H9 (cell line): ENCODE results near the gene DCAF5. TPM values are rescaled to one million over a fixed set of nuclear protein-coding genes. Genes with fewer than 3 reads are reported as not detected.

Experiments used
- DNase-seq: peaks from one replicate; pipeline ENCODE4 v3.0.0-alpha.2; 2017
- H2AFZ ChIP-seq: one replicate; pipeline ENCODE4 v1.6.1; 2013; ENCODE audit warnings: mild to moderate bottlenecking, low read length, control low read depth, moderate library complexity
- H2AK5ac ChIP-seq: 2 replicates; pipeline ENCODE4 v1.6.1; 2013; ENCODE audit warnings: low read length, control low read depth, mixed read lengths; ENCODE audit not compliant: insufficient read length
- H2BK120ac ChIP-seq: one replicate; pipeline ENCODE4 v1.6.1; 2013; ENCODE audit warnings: low read depth, mild to moderate bottlenecking, low read length, control low read depth, inconsistent platforms; ENCODE audit not compliant: poor library complexity, severe bottlenecking
- H2BK12ac ChIP-seq: 2 replicates; pipeline ENCODE4 v1.6.1; 2013; ENCODE audit warnings: low read length, control low read depth, mixed read lengths, low read depth; ENCODE audit not compliant: insufficient read length
- H2BK15ac ChIP-seq: 2 replicates; pipeline ENCODE4 v1.6.1; 2013; ENCODE audit warnings: low read depth, low read length, control low read depth
- H2BK20ac ChIP-seq: one replicate; pipeline ENCODE4 v1.6.1; 2013; ENCODE audit warnings: low read depth, mild to moderate bottlenecking, low read length, control low read depth, inconsistent platforms; ENCODE audit not compliant: poor library complexity, severe bottlenecking
- H2BK5ac ChIP-seq: 2 replicates; pipeline ENCODE4 v1.6.1; 2013; ENCODE audit warnings: low read length, control low read depth, mixed read lengths; ENCODE audit not compliant: insufficient read length
- H3K14ac ChIP-seq: 2 replicates; pipeline ENCODE4 v1.6.1; 2013; ENCODE audit warnings: low read length, control low read depth; ENCODE audit not compliant: insufficient read depth
- H3K18ac ChIP-seq: 2 replicates; pipeline ENCODE4 v1.6.1; 2013; ENCODE audit warnings: low read depth, mild to moderate bottlenecking, mixed read lengths, low read length, control low read depth; ENCODE audit not compliant: insufficient read length
- H3K23ac ChIP-seq: 2 replicates; pipeline ENCODE4 v1.6.1; 2013; ENCODE audit warnings: low read length, control low read depth, mixed read lengths, low read depth; ENCODE audit not compliant: insufficient read length
- H3K23me2 ChIP-seq: 2 replicates; pipeline ENCODE4 v1.6.1; 2013; ENCODE audit warnings: low read depth, mild to moderate bottlenecking, mixed read lengths, low read length, control low read depth; ENCODE audit not compliant: insufficient read length, poor library complexity, severe bottlenecking
- H3K27ac ChIP-seq: 2 replicates; pipeline ENCODE4 v1.5.1; 2013; ENCODE audit warnings: low read length, control low read depth, mixed read lengths, low read depth; ENCODE audit not compliant: insufficient read length
- H3K27me3 ChIP-seq: 2 replicates; pipeline ENCODE4 v1.6.1; 2013; ENCODE audit warnings: low read length, control low read depth, inconsistent platforms; ENCODE audit not compliant: insufficient read depth
- H3K4ac ChIP-seq: 2 replicates; pipeline ENCODE4 v1.6.1; 2013; ENCODE audit warnings: low read depth, mild to moderate bottlenecking, control low read depth, inconsistent platforms, low read length, moderate library complexity
- H3K4me1 ChIP-seq: 2 replicates; pipeline ENCODE4 v1.6.1; 2013; ENCODE audit warnings: low read length, control low read depth, inconsistent platforms; ENCODE audit not compliant: insufficient read depth
- H3K4me2 ChIP-seq: 2 replicates; pipeline ENCODE4 v1.6.1; 2013; ENCODE audit warnings: low read length, control low read depth, mixed read lengths; ENCODE audit not compliant: insufficient read length, insufficient read depth
- H3K56ac ChIP-seq: 2 replicates; pipeline ENCODE4 v1.6.1; 2013; ENCODE audit warnings: low read depth, mild to moderate bottlenecking, mixed read lengths, low read length, control low read depth; ENCODE audit not compliant: insufficient read length
- H3K79me1 ChIP-seq: 2 replicates; pipeline ENCODE4 v1.6.1; 2013; ENCODE audit warnings: low read depth, mild to moderate bottlenecking, moderate library complexity, low read length, control low read depth, inconsistent platforms; ENCODE audit not compliant: insufficient read depth, poor library complexity, severe bottlenecking
- H3K79me2 ChIP-seq: 2 replicates; pipeline ENCODE4 v1.6.1; 2013; ENCODE audit warnings: low read length, control low read depth, inconsistent platforms; ENCODE audit not compliant: insufficient read depth
- H3K9ac ChIP-seq: 2 replicates; pipeline ENCODE4 v1.6.1; 2013; ENCODE audit warnings: low read length, control low read depth, mixed read lengths; ENCODE audit not compliant: insufficient read length; ENCODE audit errors: extremely low read depth
- H3K9me3 ChIP-seq: one replicate; pipeline ENCODE4 v1.6.1; 2013; ENCODE audit warnings: low read depth, low read length, inconsistent platforms; ENCODE audit not compliant: control insufficient read depth
- H3T11ph ChIP-seq: one replicate; pipeline ENCODE4 v1.6.1; 2013; ENCODE audit warnings: mild to moderate bottlenecking, low read length, control low read depth, inconsistent platforms
- H4K20me1 ChIP-seq: one replicate; pipeline ENCODE4 v1.6.1; 2013; ENCODE audit not compliant: control insufficient read depth, insufficient read length, insufficient read depth
- H4K5ac ChIP-seq: 2 replicates; pipeline ENCODE4 v1.6.1; 2013; ENCODE audit warnings: low read depth, mild to moderate bottlenecking, mixed read lengths, low read length, control low read depth; ENCODE audit not compliant: insufficient read length
- H4K8ac ChIP-seq: replicated peaks from 2 replicates; pipeline ENCODE4 v1.6.1; 2013; ENCODE audit warnings: low read length, control low read depth, mixed read lengths, low read depth; ENCODE audit not compliant: insufficient read length
- H4K91ac ChIP-seq: 2 replicates; pipeline ENCODE4 v1.6.1; 2013; ENCODE audit warnings: low read depth, mild to moderate bottlenecking, moderate library complexity, mixed read lengths, low read length, control low read depth; ENCODE audit not compliant: insufficient read length
- H3K27ac Mint-ChIP-seq, 3 experiments: 2 replicates in 2 of 3; 3 replicates in 1 of 3; pipeline ENCODE4 v1.8.0; 2020 to 2021; ENCODE audit warnings: mixed read lengths in 3 of 3, mild to moderate bottlenecking in 1 of 3, moderate library complexity in 1 of 3
- H3K27me3 Mint-ChIP-seq: 2 replicates; pipeline ENCODE4 v1.8.0; 2021; ENCODE audit warnings: low read depth, mild to moderate bottlenecking, moderate library complexity, mixed read lengths
- H3K36me3 Mint-ChIP-seq, 3 experiments: 2 replicates in 2 of 3; 3 replicates in 1 of 3; pipeline ENCODE4 v1.8.0; 2020 to 2021; ENCODE audit warnings: low read depth in 3 of 3, mixed read lengths in 3 of 3; ENCODE audit not compliant: insufficient read depth in 1 of 3
- H3K4me1 Mint-ChIP-seq, 2 experiments: 2 replicates each; pipeline ENCODE4 v1.8.0; 2020; ENCODE audit warnings: mixed read lengths in 2 of 2
- H3K4me3 Mint-ChIP-seq, 2 experiments: 2 replicates in 1 of 2; 3 replicates in 1 of 2; pipeline ENCODE4 v1.8.0; 2020 to 2021; ENCODE audit warnings: mild to moderate bottlenecking in 2 of 2, mixed read lengths in 2 of 2, moderate library complexity in 1 of 2
- H3K9me3 Mint-ChIP-seq, 2 experiments: 2 replicates in 1 of 2; 3 replicates in 1 of 2; pipeline ENCODE4 v1.8.0; 2020; ENCODE audit warnings: mild to moderate bottlenecking in 2 of 2, mixed read lengths in 2 of 2, moderate library complexity in 1 of 2
- CTCF ChIP-seq: fragments of 200-600 bp; sonication (generic); conservative IDR thresholded peaks from 3 replicates; pipeline ENCODE4 v1.8.0; 2021; ENCODE audit warnings: antibody characterized with exemption, mild to moderate bottlenecking
- WGBS: extraction: QIAGEN DNeasy Blood & Tissue Kit; methylation state at CpG from one replicate; pipeline ENCODE4 v1.1.7; 2013; ENCODE audit warnings: missing lambda C conversion rate, low lambda C conversion rate, mixed read lengths; ENCODE audit not compliant: insufficient read length; ENCODE audit errors: extremely low coverage; 5-methylcytosine and 5-hydroxymethylcytosine counted together
- total RNA-seq: library from RNA; stranded (reverse); gene quantifications from 2 replicates; pipeline ENCODE4 v1.2.1, GENCODE V29; 2021

Gene DCAF5
- total RNA-seq, 1 experiment from 2014 or later: 31.4 TPM

- Histone ChIP-seq H2BK20ac (no peak overlapping the region), H4K20me1 (no peaks in the 10 kb centered on the region), H3K14ac (no peak overlapping the region), H2AK5ac (no peak overlapping the region), H2AFZ (no peak overlapping the region), H2BK120ac (no peak overlapping the region), H2BK12ac (no peak overlapping the region), H3K4ac (no peak overlapping the region), H4K91ac (no peak overlapping the region), H3K79me1 (peaks cover 2% of the 10 kb centered on the region), H3K4me2 (no peak overlapping the region), H3K9ac (no peak overlapping the region), H4K5ac (no peak overlapping the region), H2BK5ac (no peak overlapping the region), H3K79me2 (no peaks in the 10 kb centered on the region), H4K8ac (no peak overlapping the region), H3K9me3 (no peaks in the 10 kb centered on the region), H3K4me1 (no peaks in the 10 kb centered on the region), H2BK15ac (no peak overlapping the region), H3K23me2 (no peaks in the 10 kb centered on the region), H3K18ac (no peak overlapping the region), H3K56ac (no peak overlapping the region), H3T11ph (no peak overlapping the region), H3K27ac (no peak overlapping the region), H3K27me3 (no peaks in the 10 kb centered on the region), H3K23ac (no peak overlapping the region)
- no peak for TF ChIP-seq CTCF
- H3K36me3 Mint-ChIP-seq: peaks cover 0 to 20% (median 10%) of the 10 kb centered on the region in 3 experiments; a peak in 5 of 7 replicates
- H3K9me3 Mint-ChIP-seq: no peaks in the 10 kb centered on the region
- no peak overlapping the region for H3K4me3 Mint-ChIP-seq
- no peaks in the 10 kb centered on the region for H3K27me3 Mint-ChIP-seq
- H3K27ac Mint-ChIP-seq: no peak overlapping the region
- no CpG with 5 or more reads among the region's 1 CpG for WGBS
- H3K4me1 Mint-ChIP-seq: no peaks in the 10 kb centered on the region; a peak in 1 of 4 replicates
- no peak for DNase-seq
These were observed 34.6 kb downstream of the DCAF5 start for GRCh38 chr14:69118305-69118704.
